Activated CD8-positive, alpha-beta T cell treated with anti-CD3 and anti-CD28 coated beads for 36 hours (primary cell): Measurements from ENCODE around the gene TYRO3. TPM values are rescaled to one million over a fixed set of nuclear protein-coding genes. Genes with fewer than 3 reads are reported as not detected.

ENCODE experiments used
- ATAC-seq: fragments of 200-7000 bp; cut with Tn5 transposase; one replicate; pipeline ENCODE4 v1.10.0; 2021; ENCODE audit warnings: mild to moderate bottlenecking, moderate library complexity
- CTCF ChIA-PET: fragments of 350-600 bp; sonication (Branson Sonifier 250); formaldehyde crosslinking; loops from one replicate; lab custom pipeline; 2021; ENCODE audit warnings: antibody characterized with exemption; lab: Charles Lee
- POLR2A ChIA-PET: fragments of 350-600 bp; sonication (Branson Sonifier 250); formaldehyde crosslinking; loops from one replicate; lab custom pipeline; 2021; ENCODE audit warnings: antibody characterized with exemption; lab: Charles Lee
- DNase-seq: peaks from one replicate; pipeline ENCODE4 v3.0.0-alpha.2; 2020
- H3K27ac Mint-ChIP-seq: one replicate; pipeline ENCODE4 v1.8.0; 2021; ENCODE audit warnings: mild to moderate bottlenecking, mixed read lengths
- H3K27me3 Mint-ChIP-seq: one replicate; pipeline ENCODE4 v1.8.0; 2021; ENCODE audit warnings: mixed read lengths
- H3K36me3 Mint-ChIP-seq: one replicate; pipeline ENCODE4 v1.8.0; 2021; ENCODE audit warnings: low read depth, mixed read lengths
- H3K4me1 Mint-ChIP-seq: one replicate; pipeline ENCODE4 v1.8.0; 2021; ENCODE audit warnings: low read depth, mixed read lengths
- H3K4me3 Mint-ChIP-seq: one replicate; pipeline ENCODE4 v1.8.0; 2021; ENCODE audit warnings: mild to moderate bottlenecking, moderate library complexity, mixed read lengths
- H3K9me3 Mint-ChIP-seq: one replicate; pipeline ENCODE4 v1.8.0; 2021; ENCODE audit warnings: mixed read lengths
- intact Hi-C: fragments of 100-400 bp; cut with micrococcal nuclease; formaldehyde crosslinking; loops from one replicate; pipeline ENCODE4 v1.10.0; 2022
- total RNA-seq, 2 experiments: library from RNA; stranded (reverse); gene quantifications; one replicate each; pipeline ENCODE4 v1.2.3, GENCODE V29; 2021
- TF ChIP-seq, protein P1 (sequence below): fragments of 200-600 bp; IDR thresholded peaks from one replicate; pipeline ENCODE4 v1.8.0; 2022; ENCODE audit warnings: antibody characterized with exemption, mild to moderate bottlenecking

Gene TYRO3
- total RNA-seq, 2 experiments from 2014 or later: 0.67 to 1.3 TPM

DNA sequence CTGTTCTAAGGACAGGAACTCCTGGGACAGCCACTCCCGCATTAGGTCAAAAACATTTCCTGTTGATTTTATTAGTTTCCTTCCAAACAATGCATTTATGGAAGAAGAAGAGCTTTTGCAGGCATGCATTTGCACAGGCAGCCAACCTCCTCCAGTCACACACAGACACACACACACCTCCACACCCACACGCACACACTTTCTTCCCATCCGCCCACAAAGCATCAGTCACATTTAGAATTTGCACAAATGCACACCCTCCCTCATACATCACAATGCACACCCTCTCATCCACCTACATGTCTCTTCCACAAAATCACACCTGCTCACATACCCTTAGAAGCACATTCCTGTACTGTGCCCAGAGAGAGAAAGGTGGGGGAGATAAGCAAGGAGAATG is 4.1 kb upstream of the TYRO3 start:
- H3K27ac Mint-ChIP-seq: no peak overlapping the region
- no peaks in the 10 kb centered on the region for H3K9me3 Mint-ChIP-seq
- H3K36me3 Mint-ChIP-seq: no peaks in the 10 kb centered on the region
- ChIA-PET POLR2A (no interaction called here), CTCF (interaction anchor here (1.3 to 1.4 kb wide), 2 partner anchors 89 to 141 kb away, joined by 3 to 6 read pairs; no protein-coding TSS in a partner anchor)
- intact Hi-C loops: no loop called here
- ATAC-seq (no peak), DNase-seq (no peak)
- TF ChIP-seq, protein P1, sequence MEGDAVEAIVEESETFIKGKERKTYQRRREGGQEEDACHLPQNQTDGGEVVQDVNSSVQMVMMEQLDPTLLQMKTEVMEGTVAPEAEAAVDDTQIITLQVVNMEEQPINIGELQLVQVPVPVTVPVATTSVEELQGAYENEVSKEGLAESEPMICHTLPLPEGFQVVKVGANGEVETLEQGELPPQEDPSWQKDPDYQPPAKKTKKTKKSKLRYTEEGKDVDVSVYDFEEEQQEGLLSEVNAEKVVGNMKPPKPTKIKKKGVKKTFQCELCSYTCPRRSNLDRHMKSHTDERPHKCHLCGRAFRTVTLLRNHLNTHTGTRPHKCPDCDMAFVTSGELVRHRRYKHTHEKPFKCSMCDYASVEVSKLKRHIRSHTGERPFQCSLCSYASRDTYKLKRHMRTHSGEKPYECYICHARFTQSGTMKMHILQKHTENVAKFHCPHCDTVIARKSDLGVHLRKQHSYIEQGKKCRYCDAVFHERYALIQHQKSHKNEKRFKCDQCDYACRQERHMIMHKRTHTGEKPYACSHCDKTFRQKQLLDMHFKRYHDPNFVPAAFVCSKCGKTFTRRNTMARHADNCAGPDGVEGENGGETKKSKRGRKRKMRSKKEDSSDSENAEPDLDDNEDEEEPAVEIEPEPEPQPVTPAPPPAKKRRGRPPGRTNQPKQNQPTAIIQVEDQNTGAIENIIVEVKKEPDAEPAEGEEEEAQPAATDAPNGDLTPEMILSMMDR: no peak
- H3K27me3 Mint-ChIP-seq: peaks cover 3% of the 10 kb centered on the region
- H3K4me1 Mint-ChIP-seq: peaks cover 14% of the 10 kb centered on the region
- no peak overlapping the region for H3K4me3 Mint-ChIP-seq

GRCh38 chr15:41556677-41557076 is 2.3 kb upstream of the TYRO3 start:
- ChIA-PET CTCF (interaction anchor here (0.8 to 4.0 kb wide), 12 partner anchors 12 to 254 kb away, joined by 3 to 17 read pairs (median 5); partner anchors contain the start of gene RPAP1), POLR2A (interaction anchor here (2.9 kb wide), 1 partner anchor 12 kb away, joined by 11 read pairs; the partner anchor contains the start of gene RPAP1)
- no peaks in the 10 kb centered on the region for H3K9me3 Mint-ChIP-seq
- no peak overlapping the region for H3K27ac Mint-ChIP-seq
- no peak for DNase-seq
- peaks cover 14% of the 10 kb centered on the region for H3K4me1 Mint-ChIP-seq
- intact Hi-C loops: no loop called here
- H3K36me3 Mint-ChIP-seq: no peaks in the 10 kb centered on the region
- H3K27me3 Mint-ChIP-seq: peaks cover 14% of the 10 kb centered on the region
- no peak overlapping the region for H3K4me3 Mint-ChIP-seq
- no peak for ATAC-seq
- TF ChIP-seq, protein P1: no peak

DNA sequence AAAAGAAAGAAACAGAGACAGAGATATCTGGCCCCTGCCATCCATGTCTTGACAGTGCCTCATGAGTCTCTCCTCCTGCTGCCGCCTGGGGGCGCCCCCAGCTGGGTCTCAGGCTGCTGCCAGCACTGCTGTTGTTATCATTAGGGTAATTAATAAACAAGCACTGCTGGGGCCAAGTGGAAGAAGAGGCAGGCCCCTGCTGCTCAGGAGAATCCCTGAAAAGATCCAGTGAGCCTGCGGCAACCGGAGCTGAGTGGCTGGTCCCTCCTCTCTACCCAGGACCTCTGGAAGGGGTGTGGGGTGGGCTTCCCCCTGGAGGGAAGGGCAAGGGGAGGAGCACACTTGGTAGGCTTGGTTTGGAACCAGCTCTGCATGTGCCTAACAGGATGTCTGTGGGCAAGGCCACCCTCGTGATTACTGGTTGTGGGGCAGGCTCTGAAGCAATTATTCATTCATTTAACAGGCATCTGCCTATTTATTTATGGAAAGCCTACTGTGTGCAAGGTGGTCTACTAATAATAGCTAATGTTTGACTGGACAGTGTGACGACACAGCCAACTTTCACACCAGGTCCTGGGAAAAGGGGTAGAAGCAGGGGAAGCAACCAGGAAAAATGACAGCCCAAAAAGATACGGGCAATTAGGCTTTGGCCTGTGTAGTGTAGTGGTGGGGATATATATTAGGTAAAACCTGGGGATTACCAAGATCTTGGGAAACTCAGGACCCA is 1.2 kb upstream of the TYRO3 start:
- ATAC-seq: peak; percentile 85
- Mint-ChIP-seq H3K36me3 (no peaks in the 10 kb centered on the region), H3K4me3 (peak overlapping the region; percentile 69), H3K9me3 (no peaks in the 10 kb centered on the region), H3K27ac (peak overlapping the region; percentile 69), H3K27me3 (peaks cover 14% of the 10 kb centered on the region), H3K4me1 (peaks cover 14% of the 10 kb centered on the region)
- ChIA-PET CTCF (interaction anchor here (0.6 to 4.0 kb wide), 31 partner anchors 9 to 400 kb away, joined by 3 to 17 read pairs (median 4); partner anchors contain the start of genes LTK, MAPKBP1 and RPAP1), POLR2A (interaction anchor here (0.8 to 2.9 kb wide), 3 partner anchors 13 to 253 kb away, joined by 3 to 11 read pairs (median 3); partner anchors contain the start of gene RPAP1)
- intact Hi-C loops: no loop called here
- TF ChIP-seq, protein P1: peak; percentile 83
- DNase-seq: peak; percentile 84

DNA sequence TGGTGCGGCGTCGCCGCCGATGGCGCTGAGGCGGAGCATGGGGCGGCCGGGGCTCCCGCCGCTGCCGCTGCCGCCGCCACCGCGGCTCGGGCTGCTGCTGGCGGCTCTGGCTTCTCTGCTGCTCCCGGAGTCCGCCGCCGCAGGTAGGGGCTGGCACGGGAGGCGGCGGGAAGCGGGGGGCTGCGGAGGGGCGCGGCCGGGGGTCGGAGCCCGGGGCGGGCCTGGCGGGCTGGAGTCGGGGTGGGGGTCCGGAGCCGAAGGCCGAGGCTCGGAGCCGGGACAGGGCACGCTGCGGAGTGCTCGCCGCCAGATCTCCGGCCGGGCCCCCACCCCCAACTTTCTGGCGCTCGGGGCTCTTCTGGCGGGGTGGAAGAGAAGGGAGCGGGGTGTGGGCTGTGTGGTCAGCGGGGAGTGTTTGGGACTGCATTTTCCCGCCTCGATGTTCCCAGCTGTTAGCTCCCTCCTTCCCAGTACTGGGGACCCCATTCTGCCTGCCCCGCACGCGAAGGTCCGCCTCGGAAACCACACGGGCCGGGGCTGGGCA is 299 bp downstream of the TYRO3 start:
- Mint-ChIP-seq H3K9me3 (no peaks in the 10 kb centered on the region), H3K36me3 (no peaks in the 10 kb centered on the region), H3K4me3 (peak overlapping the region; percentile 69), H3K27ac (no peak overlapping the region), H3K27me3 (peaks cover 14% of the 10 kb centered on the region), H3K4me1 (peaks cover 14% of the 10 kb centered on the region)
- no peak for ATAC-seq
- TF ChIP-seq, protein P1: no peak
- intact Hi-C loops: no loop called here
- CTCF ChIA-PET: interaction anchor here (1.0 to 4.0 kb wide), 2 partner anchors 44 to 252 kb away, joined by 5 to 17 read pairs; no protein-coding TSS in a partner anchor
- no peak for DNase-seq
- POLR2A ChIA-PET: interaction anchor here (1.0 kb wide), 2 partner anchors 15 to 94 kb away, joined by 3 read pairs; no protein-coding TSS in a partner anchor

DNA sequence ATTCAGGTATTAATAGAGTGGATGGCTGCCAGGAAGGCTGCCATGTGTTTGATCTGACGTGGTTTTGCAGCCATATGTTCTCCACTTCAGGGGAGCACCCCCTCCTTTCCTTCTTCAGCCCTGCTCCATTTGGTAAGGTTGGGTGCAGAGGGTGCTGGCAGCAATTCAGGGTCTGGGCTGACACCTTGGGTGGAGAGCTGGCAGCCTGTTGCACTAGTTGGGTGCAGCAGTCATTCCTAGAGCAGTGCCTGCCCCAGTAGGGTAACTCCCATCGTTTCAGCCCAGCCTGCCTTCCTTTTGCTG is 1.5 kb downstream of the TYRO3 start:
- no peaks in the 10 kb centered on the region for H3K9me3 Mint-ChIP-seq
- no peaks in the 10 kb centered on the region for H3K36me3 Mint-ChIP-seq
- peaks cover 14% of the 10 kb centered on the region for H3K4me1 Mint-ChIP-seq
- intact Hi-C loops: no loop called here
- no peak overlapping the region for H3K4me3 Mint-ChIP-seq
- peaks cover 14% of the 10 kb centered on the region for H3K27me3 Mint-ChIP-seq
- H3K27ac Mint-ChIP-seq: no peak overlapping the region
- CTCF ChIA-PET: no interaction called here
- TF ChIP-seq, protein P1: no peak
- ATAC-seq (no peak), DNase-seq (no peak)
- POLR2A ChIA-PET: no interaction called here
